GM12801 (cell line): Measurements from ENCODE around the gene OR5D13.

Experiments used
- TF ChIP-seq, protein P1 (sequence below): IDR thresholded peaks from one replicate; pipeline ENCODE4 v1.5.1; 2011; ENCODE audit warnings: control low read depth; ENCODE audit not compliant: insufficient read length; ENCODE audit errors: extremely low read depth

Gene OR5D13

DNA sequence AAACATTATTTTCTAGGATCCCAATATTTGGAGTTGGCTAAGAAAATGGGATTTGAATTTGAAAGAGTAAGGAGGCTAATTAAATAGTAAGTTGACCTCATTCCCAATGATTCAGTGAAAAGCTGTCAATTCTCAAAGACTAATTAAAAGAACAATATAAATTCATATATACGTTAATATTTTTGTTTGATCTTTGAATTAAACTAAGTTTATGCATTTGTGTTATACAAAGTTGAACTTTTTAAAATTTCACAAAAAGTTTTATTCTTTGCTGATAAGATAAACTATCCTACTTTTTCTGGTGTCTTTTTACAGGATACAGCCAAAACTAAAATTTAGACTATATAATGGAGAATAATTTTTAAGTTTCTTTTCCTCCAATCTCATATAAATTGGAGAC is 37.8 kb downstream of the OR5D13 start, which contains the start of gene OR5L1:
TSS of gene OR5L1 (plus strand) at position 301 of the 400 bp plus-strand sequence. CDS start 100 bp downstream, outside the sequence.
- TF ChIP-seq, protein P1, sequence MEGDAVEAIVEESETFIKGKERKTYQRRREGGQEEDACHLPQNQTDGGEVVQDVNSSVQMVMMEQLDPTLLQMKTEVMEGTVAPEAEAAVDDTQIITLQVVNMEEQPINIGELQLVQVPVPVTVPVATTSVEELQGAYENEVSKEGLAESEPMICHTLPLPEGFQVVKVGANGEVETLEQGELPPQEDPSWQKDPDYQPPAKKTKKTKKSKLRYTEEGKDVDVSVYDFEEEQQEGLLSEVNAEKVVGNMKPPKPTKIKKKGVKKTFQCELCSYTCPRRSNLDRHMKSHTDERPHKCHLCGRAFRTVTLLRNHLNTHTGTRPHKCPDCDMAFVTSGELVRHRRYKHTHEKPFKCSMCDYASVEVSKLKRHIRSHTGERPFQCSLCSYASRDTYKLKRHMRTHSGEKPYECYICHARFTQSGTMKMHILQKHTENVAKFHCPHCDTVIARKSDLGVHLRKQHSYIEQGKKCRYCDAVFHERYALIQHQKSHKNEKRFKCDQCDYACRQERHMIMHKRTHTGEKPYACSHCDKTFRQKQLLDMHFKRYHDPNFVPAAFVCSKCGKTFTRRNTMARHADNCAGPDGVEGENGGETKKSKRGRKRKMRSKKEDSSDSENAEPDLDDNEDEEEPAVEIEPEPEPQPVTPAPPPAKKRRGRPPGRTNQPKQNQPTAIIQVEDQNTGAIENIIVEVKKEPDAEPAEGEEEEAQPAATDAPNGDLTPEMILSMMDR: no peak

- TF ChIP-seq, protein P1: no peak
These were observed 46.1 kb downstream of the OR5D13 start, which contains the start of gene OR5D18 for GRCh38 chr11:55819330-55819729. OR5D18 (plus strand) TSS chr11:55819630; CDS start chr11:55819630, 0 bp downstream.
